Measurements from ENCODE around the gene APBB3. TPM values are rescaled to one million over a fixed set of nuclear protein-coding genes. Genes with fewer than 3 reads are reported as not detected.

Gene APBB3
- 10 to 100 TPM in 3 of 4 donors, 1 to 10 TPM in 1; 6.8 to 12.5 (median 11.8) TPM for total RNA-seq

GRCh38 chr5:140564196-140565023, at the start of gene APBB3, which contains the start of gene SLC35A4:
Gene APBB3 (minus strand): TSS chr5:140564598. CDS start chr5:140564245, 353 bp downstream.
Gene SLC35A4 (plus strand): TSS chr5:140564828. CDS start chr5:140567170, 2,342 bp downstream.
- peak within 1 kb of the TSS; percentile 68 to 96 (median 74) for H3K4me3 ChIP-seq
- H3K9me3 ChIP-seq, result no peaks in the 10 kb centered on the region
- peaks cover 0 to 63% (median 44%) of the 10 kb centered on the region in 4 donors for H3K36me3 ChIP-seq
- DNase-seq (ENCODE audit: extremely low spot score), result peak; percentile 99
- TF ChIP-seq POLR2AphosphoS5 (IDR thresholded peaks at IDR 0.05) (peak; percentile 97 to 98), POLR2A (IDR thresholded peaks at IDR 0.05; ENCODE audit: low read depth) (peak; percentile 56), CTCF (IDR thresholded peaks at IDR 0.05) (peak in 1 of 3 experiments; percentile 21), EP300 (IDR thresholded peaks at IDR 0.05) (peak; percentile 49)
- WGBS, result under 1% methylated on average over 35 of the region's 74 CpGs
- peaks cover 49 to 73% (median 63%) of the 10 kb centered on the region in 4 donors for H3K4me1 ChIP-seq
- peak within 1 kb of the TSS; percentile 90 to 94 (median 92) for H3K27ac ChIP-seq (replicated peaks in 1 of 4)
- intact Hi-C loops (cut with DNase I), result loop anchor here (5.0 kb wide), 1 partner anchor 73 kb away; the partner anchor contains the start of gene TMCO6
- no peaks in the 10 kb centered on the region for H3K27me3 ChIP-seq

- no peak for DNase-seq (ENCODE audit: extremely low spot score)
- intact Hi-C loops (cut with DNase I), result no loop called here
- TF ChIP-seq CTCF (IDR thresholded peaks at IDR 0.05) (no peak), EP300 (IDR thresholded peaks at IDR 0.05) (no peak), POLR2AphosphoS5 (IDR thresholded peaks at IDR 0.05) (no peak), POLR2A (IDR thresholded peaks at IDR 0.05; ENCODE audit: low read depth) (no peak)
- H3K9me3 ChIP-seq, result no peaks in the 10 kb centered on the region
- H3K27ac ChIP-seq (replicated peaks in 1 of 4), result peak overlapping the region in 3 of 4 donors; percentile 24 to 41 (median 33)
- no peaks in the 10 kb centered on the region for H3K27me3 ChIP-seq
- 74% methylated on average over 2 of the region's 2 CpGs for WGBS
- no peak overlapping the region for H3K4me3 ChIP-seq
- no peaks in the 10 kb centered on the region for H3K36me3 ChIP-seq
- peaks cover 0 to 4% (median 1%) of the 10 kb centered on the region in 4 donors for H3K4me1 ChIP-seq
These were observed 46.7 kb upstream of the APBB3 start for GRCh38 chr5:140611020-140611521.

- Histone ChIP-seq H3K36me3 (no peaks in the 10 kb centered on the region), H3K27ac (replicated peaks in 1 of 4) (peak overlapping the region in 3 of 4 donors; percentile 23 to 49 (median 34)), H3K27me3 (no peaks in the 10 kb centered on the region), H3K9me3 (no peaks in the 10 kb centered on the region), H3K4me1 (peaks cover 0 to 4% (median 1%) of the 10 kb centered on the region in 4 donors), H3K4me3 (no peak overlapping the region)
- TF ChIP-seq EP300 (IDR thresholded peaks at IDR 0.05) (no peak), POLR2AphosphoS5 (IDR thresholded peaks at IDR 0.05) (peak in 1 of 2 donors; percentile 39)
- intact Hi-C loops (cut with DNase I), result no loop called here
- no peak for DNase-seq (ENCODE audit: extremely low spot score)
- WGBS, result 42% methylated on average over 4 of the region's 4 CpGs
These were observed 44.7 kb upstream of the APBB3 start for GRCh38 chr5:140609126-140609525.

- intact Hi-C loops (cut with DNase I), result no loop called here
These were observed 44.3 kb upstream of the APBB3 start for GRCh38 chr5:140608722-140609121.

More at GRCh38 chr5:140608722-140609121, 44.3 kb upstream of the APBB3 start:
- no peak for DNase-seq (ENCODE audit: extremely low spot score)
- H3K9me3 ChIP-seq, result no peaks in the 10 kb centered on the region
- H3K27me3 ChIP-seq, result no peaks in the 10 kb centered on the region
- H3K4me3 ChIP-seq, result no peak overlapping the region
- H3K4me1 ChIP-seq, result peaks cover 0 to 4% (median 1%) of the 10 kb centered on the region in 4 donors
- no peaks in the 10 kb centered on the region for H3K36me3 ChIP-seq
- no peak for TF ChIP-seq POLR2AphosphoS5 (IDR thresholded peaks at IDR 0.05)
- TF ChIP-seq CTCF (IDR thresholded peaks at IDR 0.05), result no peak
- peak overlapping the region in 2 of 4 donors; percentile 23 to 49 for H3K27ac ChIP-seq (replicated peaks in 1 of 4)
